ENCODE data around the gene RASL10B.
A peak's percentile ranks its signal among the peaks of the same experiment; 100 is the strongest.

Gene RASL10B

GRCh38 chr17:35788477-35789368, 57.3 kb downstream of the RASL10B start:
- no peak overlapping the region for H3K4me3 ChIP-seq (ENCODE audit: low read length in 2 of 2)
- peak overlapping the region; percentile 66 to 79 for H3K27ac ChIP-seq (ENCODE audit: low read depth in 2 of 2, low read length in 2 of 2)
- H3K9me3 ChIP-seq (ENCODE audit: control insufficient read depth in 2 of 2, low read length in 2 of 2), result no peaks in the 10 kb centered on the region
- H3K36me3 ChIP-seq (ENCODE audit: control insufficient read depth in 2 of 2, insufficient read depth in 2 of 2, low read length in 2 of 2), result no peaks in the 10 kb centered on the region
- H3K4me1 ChIP-seq (ENCODE audit: control insufficient read depth in 2 of 2, insufficient read depth in 2 of 2, low read length in 2 of 2), result peaks cover 19 to 66% of the 10 kb centered on the region in 2 donors
- no peaks in the 10 kb centered on the region for H3K27me3 ChIP-seq (ENCODE audit: control insufficient read depth in 2 of 2, insufficient read depth in 2 of 2, low read length in 2 of 2)
- peak overlapping the region in 1 of 2 donors; percentile 30 for H3K9ac ChIP-seq (ENCODE audit: low read depth in 1 of 2, low read length in 2 of 2)

- H3K9me3 ChIP-seq (ENCODE audit: control insufficient read depth in 2 of 2, low read length in 2 of 2), result no peaks in the 10 kb centered on the region
- H3K27me3 ChIP-seq (ENCODE audit: control insufficient read depth in 2 of 2, insufficient read depth in 2 of 2, low read length in 2 of 2), result peaks cover 0 to 6% of the 10 kb centered on the region in 2 donors
- H3K27ac ChIP-seq (ENCODE audit: low read depth in 2 of 2, low read length in 2 of 2), result peak overlapping the region in 1 of 2 donors; percentile 28
- no peak overlapping the region for H3K9ac ChIP-seq (ENCODE audit: low read depth in 1 of 2, low read length in 2 of 2)
- no peaks in the 10 kb centered on the region for H3K36me3 ChIP-seq (ENCODE audit: control insufficient read depth in 2 of 2, insufficient read depth in 2 of 2, low read length in 2 of 2)
- H3K4me3 ChIP-seq (ENCODE audit: low read length in 2 of 2), result no peak overlapping the region
- H3K4me1 ChIP-seq (ENCODE audit: control insufficient read depth in 2 of 2, insufficient read depth in 2 of 2, low read length in 2 of 2), result peaks cover 20 to 61% of the 10 kb centered on the region in 2 donors
Observed at GRCh38 chr17:35790841-35791240, 59.4 kb downstream of the RASL10B start.

GRCh38 chr17:35791681-35792350, 60.4 kb downstream of the RASL10B start:
- Histone ChIP-seq H3K4me3 (ENCODE audit: low read length in 2 of 2) (no peak overlapping the region), H3K27me3 (ENCODE audit: control insufficient read depth in 2 of 2, insufficient read depth in 2 of 2, low read length in 2 of 2) (peaks cover 0 to 7% of the 10 kb centered on the region in 2 donors), H3K27ac (ENCODE audit: low read depth in 2 of 2, low read length in 2 of 2) (no peak overlapping the region), H3K36me3 (ENCODE audit: control insufficient read depth in 2 of 2, insufficient read depth in 2 of 2, low read length in 2 of 2) (no peaks in the 10 kb centered on the region), H3K9me3 (ENCODE audit: control insufficient read depth in 2 of 2, low read length in 2 of 2) (no peaks in the 10 kb centered on the region), H3K9ac (ENCODE audit: low read depth in 1 of 2, low read length in 2 of 2) (no peak overlapping the region), H3K4me1 (ENCODE audit: control insufficient read depth in 2 of 2, insufficient read depth in 2 of 2, low read length in 2 of 2) (peaks cover 24 to 60% of the 10 kb centered on the region in 2 donors)

Measured in mucosa of rectum (tissue), 2 donors.